Upper lobe of left lung (tissue), 6 donors: ENCODE measurements around the gene OR52K2. TPM values are rescaled to one million over a fixed set of nuclear protein-coding genes. Genes with fewer than 3 reads are reported as not detected.

ENCODE experiments used
- ATAC-seq, 2 donors: fragments of 200-7000 bp; cut with Tn5 transposase; one replicate each; pipeline ENCODE4 v1.9.1; 2022; ENCODE audit warnings: mild to moderate bottlenecking in 2 of 2, moderate library complexity in 2 of 2; ENCODE audit not compliant: low FRiP score in 2 of 2
- DNase-seq, 2 donors: peaks; one replicate each; pipeline ENCODE4 v3.0.0-alpha.2; 2019 to 2020
- H3K27ac ChIP-seq, 4 donors: fragments of 200-600 bp; sonication (generic); one replicate each; pipeline ENCODE4 v1.5.1; 2016 to 2019
- H3K27me3 ChIP-seq, 4 donors: fragments of 200-600 bp; sonication (generic); one replicate each; pipeline ENCODE4 v1.5.1; 2017 to 2019
- H3K36me3 ChIP-seq, 4 donors: fragments of 200-600 bp; sonication (generic); one replicate each; pipeline ENCODE4 v1.5.1; 2016 to 2019
- H3K4me1 ChIP-seq, 4 donors: fragments of 200-600 bp; sonication (generic); one replicate each; pipeline ENCODE4 v1.5.1; 2018 to 2019
- H3K4me3 ChIP-seq, 4 donors: fragments of 200-600 bp; sonication (generic); one replicate each; pipeline ENCODE4 v1.5.1; 2017 to 2019; ENCODE audit warnings: mild to moderate bottlenecking in 2 of 4, moderate library complexity in 1 of 4
- H3K9me3 ChIP-seq, 4 donors: fragments of 200-600 bp; sonication (generic); one replicate each; pipeline ENCODE4 v1.5.1; 2018 to 2019
- CTCF ChIP-seq, 6 experiments: fragments of 450-650 bp in 4 of 6; fragments of 200-600 bp in 2 of 6; sonication (generic) in 2 of 6; IDR thresholded peaks; one replicate each; pipeline ENCODE4 v1.5.1; 2016 to 2019; ENCODE audit warnings: antibody characterized with exemption in 6 of 6
- EP300 ChIP-seq, 4 donors: sonication (generic); formaldehyde crosslinking; IDR thresholded peaks; one replicate each; pipeline ENCODE4 v1.5.1; 2017; ENCODE audit warnings: antibody characterized with exemption in 4 of 4, control low read depth in 2 of 4
- POLR2A ChIP-seq, 4 donors: fragments of 450-650 bp; IDR thresholded peaks; one replicate each; pipeline ENCODE4 v1.5.1; 2016 to 2017; ENCODE audit warnings: antibody characterized with exemption in 4 of 4, mild to moderate bottlenecking in 2 of 4
- POLR2AphosphoS5 ChIP-seq, 2 donors: sonication (generic); formaldehyde crosslinking; IDR thresholded peaks; one replicate each; pipeline ENCODE4 v1.5.1; 2017; ENCODE audit warnings: antibody characterized with exemption in 2 of 2
- WGBS, 2 donors: methylation state at CpG; one replicate each; pipeline ENCODE4 v1.1.5; 2017 to 2018; 5-methylcytosine and 5-hydroxymethylcytosine counted together
- total RNA-seq, 6 donors: library from RNA; depleted of rRNA in 4 of 6; stranded (reverse); fragments of >200 nt in 4 of 6; gene quantifications; one replicate each; pipeline versions ENCODE4 v1.1.0 to v1.2.1, GENCODE V29; 2016 to 2021
- donor health status: DM: no; HTN: no; CAD: no; lungs with moderate emphysema.
- donor health status: DM: no; HTN: yes; CAD: no; lungs with severe emphysema.

OR52K2 gene
- total RNA-seq, 6 donors from 2014 or later: not detected

GRCh38 chr11:4433856-4434255, 15.2 kb upstream of the OR52K2 start:
- no peaks in the 10 kb centered on the region for H3K9me3 ChIP-seq
- H3K27me3 ChIP-seq: no peaks in the 10 kb centered on the region
- no peak for ATAC-seq
- no peak for DNase-seq
- H3K27ac ChIP-seq: peak overlapping the region in 1 of 4 donors; percentile 59
- WGBS, 2 donors: 51 to 61% methylated on average over 2 of the region's 2 CpGs
- TF ChIP-seq EP300 (IDR thresholded peaks at IDR 0.05): no peak
- no peak for TF ChIP-seq POLR2A (IDR thresholded peaks at IDR 0.05)
- TF ChIP-seq CTCF (IDR thresholded peaks at IDR 0.05): no peak
- TF ChIP-seq POLR2AphosphoS5 (IDR thresholded peaks at IDR 0.05): no peak
- H3K36me3 ChIP-seq: no peaks in the 10 kb centered on the region
- H3K4me3 ChIP-seq: no peak overlapping the region
- no peaks in the 10 kb centered on the region for H3K4me1 ChIP-seq

GRCh38 chr11:4436411-4436810, 12.7 kb upstream of the OR52K2 start:
- WGBS, 2 donors: 72 to 76% methylated on average over 1 of the region's 1 CpG
- DNase-seq (no peak), ATAC-seq (no peak)
- H3K27ac ChIP-seq: no peak overlapping the region
- no peaks in the 10 kb centered on the region for H3K4me1 ChIP-seq
- H3K4me3 ChIP-seq: no peak overlapping the region
- no peaks in the 10 kb centered on the region for H3K27me3 ChIP-seq
- H3K36me3 ChIP-seq: no peaks in the 10 kb centered on the region
- H3K9me3 ChIP-seq: no peaks in the 10 kb centered on the region
- TF ChIP-seq EP300 (IDR thresholded peaks at IDR 0.05) (no peak), CTCF (IDR thresholded peaks at IDR 0.05) (no peak), POLR2AphosphoS5 (IDR thresholded peaks at IDR 0.05) (no peak), POLR2A (IDR thresholded peaks at IDR 0.05) (no peak)

- Histone ChIP-seq H3K9me3 (no peaks in the 10 kb centered on the region), H3K4me3 (no peak overlapping the region), H3K27me3 (no peaks in the 10 kb centered on the region), H3K36me3 (no peaks in the 10 kb centered on the region), H3K4me1 (no peaks in the 10 kb centered on the region), H3K27ac (no peak overlapping the region)
- ATAC-seq (no peak), DNase-seq (no peak)
- WGBS, 2 donors: 72 to 85% methylated on average over 3 of the region's 3 CpGs
- no peak for TF ChIP-seq POLR2A (IDR thresholded peaks at IDR 0.05)
These were observed 7.6 kb upstream of the OR52K2 start for GRCh38 chr11:4441515-4441914.

GRCh38 chr11:4443232-4443891, 5.7 kb upstream of the OR52K2 start:
- H3K27me3 ChIP-seq: no peaks in the 10 kb centered on the region
- H3K4me1 ChIP-seq: no peaks in the 10 kb centered on the region
- TF ChIP-seq POLR2AphosphoS5 (IDR thresholded peaks at IDR 0.05) (no peak), POLR2A (IDR thresholded peaks at IDR 0.05) (no peak), EP300 (IDR thresholded peaks at IDR 0.05) (no peak), CTCF (IDR thresholded peaks at IDR 0.05) (no peak)
- H3K9me3 ChIP-seq: no peaks in the 10 kb centered on the region
- H3K27ac ChIP-seq: peak overlapping the region in 1 of 4 donors; percentile 35
- ATAC-seq (no peak), DNase-seq (no peak)
- no peak overlapping the region for H3K4me3 ChIP-seq
- WGBS, 2 donors: 27 to 31% methylated on average over 3 of the region's 3 CpGs
- H3K36me3 ChIP-seq: no peaks in the 10 kb centered on the region

- no peak overlapping the region for H3K27ac ChIP-seq
- DNase-seq (no peak), ATAC-seq (no peak)
- 78 to 79% methylated on average over 3 of the region's 3 CpGs for WGBS, 2 donors
- H3K36me3 ChIP-seq: no peaks in the 10 kb centered on the region
- H3K4me1 ChIP-seq: no peaks in the 10 kb centered on the region
- H3K27me3 ChIP-seq: no peaks in the 10 kb centered on the region
- TF ChIP-seq CTCF (IDR thresholded peaks at IDR 0.05): no peak
- no peak for TF ChIP-seq EP300 (IDR thresholded peaks at IDR 0.05)
- no peak for TF ChIP-seq POLR2A (IDR thresholded peaks at IDR 0.05)
- TF ChIP-seq POLR2AphosphoS5 (IDR thresholded peaks at IDR 0.05): no peak
- no peaks in the 10 kb centered on the region for H3K9me3 ChIP-seq
- H3K4me3 ChIP-seq: no peak overlapping the region
These were observed 4.0 kb downstream of the OR52K2 start for GRCh38 chr11:4453118-4453517.
